Astrocyte of the cerebellum (primary cell): Measurements from ENCODE around the gene CCDC47.

Experiments
- DNase-seq: peaks from one replicate; pipeline ENCODE4 v3.0.0-alpha.2; 2011; ENCODE audit warnings: low read depth
- H3K4me3 ChIP-seq: 2 replicates; pipeline ENCODE4 v1.5.1; 2011; ENCODE audit warnings: mild to moderate bottlenecking, low read depth, low read length, moderate library complexity
- CTCF ChIP-seq: IDR thresholded peaks from 2 replicates; pipeline ENCODE4 v1.5.1; 2012; ENCODE audit warnings: low read length, low read depth, moderate library complexity, mild to moderate bottlenecking; ENCODE audit errors: missing control alignments
- in situ Hi-C: cut with HindIII; loops from 2 replicates; pipeline ENCODE4 v1.10.0; 2017; ENCODE audit warnings: low sequenced_read_pairs

Gene CCDC47

GRCh38 chr17:63716426-63716825 lies 57.0 kb downstream of the CCDC47 start:
- H3K4me3 ChIP-seq = no peak overlapping the region
- in situ Hi-C loops = no loop called here
- TF ChIP-seq CTCF = no peak
- no peak for DNase-seq

- in situ Hi-C loops = loop anchor here (5.0 kb wide), 1 partner anchor 53 kb away; no protein-coding TSS in a partner anchor
- H3K4me3 ChIP-seq = no peak overlapping the region
- DNase-seq = no peak
- TF ChIP-seq CTCF = no peak
These were observed 58.7 kb downstream of the CCDC47 start for GRCh38 chr17:63714550-63715277.

- H3K4me3 ChIP-seq = no peak overlapping the region
- DNase-seq = no peak
- in situ Hi-C loops = no loop called here
- no peak for TF ChIP-seq CTCF
These were observed 64.3 kb downstream of the CCDC47 start for GRCh38 chr17:63709110-63709509.

- no peak for DNase-seq
- TF ChIP-seq CTCF = no peak
- H3K4me3 ChIP-seq = no peak overlapping the region
- in situ Hi-C loops = no loop called here
These were observed 66.2 kb downstream of the CCDC47 start for GRCh38 chr17:63707151-63707550.

- H3K4me3 ChIP-seq = no peak overlapping the region
- DNase-seq = no peak
- in situ Hi-C loops = no loop called here
- TF ChIP-seq CTCF = no peak
These were observed 66.9 kb downstream of the CCDC47 start for GRCh38 chr17:63706336-63707082.

- no peak for TF ChIP-seq CTCF
- DNase-seq = no peak
- in situ Hi-C loops = no loop called here
- H3K4me3 ChIP-seq = no peak overlapping the region
These were observed 67.7 kb downstream of the CCDC47 start for GRCh38 chr17:63705657-63706056.
